ENCODE data around the gene NNAT. TPM values are rescaled to one million over a fixed set of nuclear protein-coding genes. Genes with fewer than 3 reads are reported as not detected.

Gene NNAT
- total RNA-seq, 1 experiment from 2014 or later = not detected

DNA sequence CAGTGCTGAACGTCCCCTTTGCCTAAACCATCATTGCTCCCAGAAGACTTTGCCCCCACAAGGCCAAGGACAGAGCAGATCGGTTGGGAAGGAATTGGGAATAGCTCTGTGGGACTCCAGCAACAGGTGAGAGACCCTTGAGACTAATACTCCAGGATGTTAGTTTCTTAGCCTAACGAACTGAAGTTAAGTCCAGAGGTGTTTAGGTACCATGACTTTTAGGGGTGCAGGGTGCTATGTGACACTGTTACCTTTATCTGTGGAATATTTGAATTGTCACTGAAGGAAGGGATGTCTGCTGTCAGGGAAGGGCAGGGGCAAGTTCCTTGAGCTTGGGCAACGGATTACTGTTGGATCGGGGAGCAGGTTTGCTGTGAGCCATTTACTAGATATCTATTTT, 4.8 kb downstream of the NNAT start:
- ChIA-PET POLR2A (interaction anchor here (0.6 to 7.9 kb wide), 18 partner anchors 8 to 347 kb away, joined by 3 to 184 read pairs (median 6); partner anchors contain the start of genes MANBAL, MROH8 and RPN2), CTCF (interaction anchor here (0.6 to 1.1 kb wide), 4 partner anchors 10 to 348 kb away, joined by 3 to 4 read pairs (median 3); no protein-coding TSS in a partner anchor)
- peaks cover 33% of the 10 kb centered on the region for H3K36me3 Mint-ChIP-seq (ENCODE audit: insufficient read depth, unreplicated experiment)
- intact Hi-C loops (cut with micrococcal nuclease) = loop anchor here (5.0 kb wide), 2 partner anchors 119 to 134 kb away; no protein-coding TSS in a partner anchor
- peak overlapping the region; percentile 100 for H3K27ac Mint-ChIP-seq (ENCODE audit: low read depth, unreplicated experiment)
- H3K27me3 Mint-ChIP-seq (ENCODE audit: insufficient read depth, unreplicated experiment) = no peaks in the 10 kb centered on the region
- H3K4me3 Mint-ChIP-seq (ENCODE audit: unreplicated experiment) = peak overlapping the region; percentile 72
- no peaks in the 10 kb centered on the region for H3K9me3 Mint-ChIP-seq (ENCODE audit: unreplicated experiment)
- DNase-seq (ENCODE audit: unreplicated experiment) = no peak
- TF ChIP-seq, protein P1, sequence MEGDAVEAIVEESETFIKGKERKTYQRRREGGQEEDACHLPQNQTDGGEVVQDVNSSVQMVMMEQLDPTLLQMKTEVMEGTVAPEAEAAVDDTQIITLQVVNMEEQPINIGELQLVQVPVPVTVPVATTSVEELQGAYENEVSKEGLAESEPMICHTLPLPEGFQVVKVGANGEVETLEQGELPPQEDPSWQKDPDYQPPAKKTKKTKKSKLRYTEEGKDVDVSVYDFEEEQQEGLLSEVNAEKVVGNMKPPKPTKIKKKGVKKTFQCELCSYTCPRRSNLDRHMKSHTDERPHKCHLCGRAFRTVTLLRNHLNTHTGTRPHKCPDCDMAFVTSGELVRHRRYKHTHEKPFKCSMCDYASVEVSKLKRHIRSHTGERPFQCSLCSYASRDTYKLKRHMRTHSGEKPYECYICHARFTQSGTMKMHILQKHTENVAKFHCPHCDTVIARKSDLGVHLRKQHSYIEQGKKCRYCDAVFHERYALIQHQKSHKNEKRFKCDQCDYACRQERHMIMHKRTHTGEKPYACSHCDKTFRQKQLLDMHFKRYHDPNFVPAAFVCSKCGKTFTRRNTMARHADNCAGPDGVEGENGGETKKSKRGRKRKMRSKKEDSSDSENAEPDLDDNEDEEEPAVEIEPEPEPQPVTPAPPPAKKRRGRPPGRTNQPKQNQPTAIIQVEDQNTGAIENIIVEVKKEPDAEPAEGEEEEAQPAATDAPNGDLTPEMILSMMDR (IDR thresholded peaks at IDR 0.05; ENCODE audit: unreplicated experiment) = no peak
- no TSS peak for BruUV-seq (replicated peaks)
- peaks cover 47% of the 10 kb centered on the region for H3K4me1 Mint-ChIP-seq (ENCODE audit: insufficient read depth, unreplicated experiment)

DNA sequence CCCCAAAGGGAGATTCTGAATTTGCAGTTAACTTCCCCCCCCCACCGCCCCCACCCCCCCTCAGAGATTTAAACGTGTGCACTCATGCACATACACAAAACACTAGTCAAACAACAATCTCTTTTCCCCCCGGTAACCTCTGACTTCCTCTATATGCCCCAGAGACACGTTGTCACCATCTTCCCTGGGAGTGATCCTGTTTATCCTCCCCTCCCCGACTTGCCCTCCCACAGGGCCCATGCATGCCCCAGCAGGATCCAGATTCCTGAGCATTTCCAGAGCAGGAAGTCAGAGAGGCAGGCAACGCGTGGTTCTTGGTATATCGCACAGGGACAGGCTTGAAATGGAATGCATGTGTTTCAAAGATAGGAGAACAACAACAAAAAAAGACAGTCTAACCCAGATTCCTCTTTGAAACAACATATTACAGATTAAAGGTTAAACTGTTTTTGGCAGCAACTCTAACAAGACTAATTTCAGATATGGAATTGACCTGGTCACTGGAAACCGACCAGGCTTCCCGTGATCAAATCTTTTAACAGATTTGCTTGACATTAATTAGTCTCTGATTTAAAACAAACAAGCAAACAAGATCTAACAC, 5.3 kb downstream of the NNAT start:
- POLR2A ChIA-PET = interaction anchor here (0.6 to 7.9 kb wide), 32 partner anchors 9 to 909 kb away, joined by 3 to 184 read pairs (median 5); partner anchors contain the start of genes MANBAL, MROH8, RPN2 and SNHG17
- peaks cover 47% of the 10 kb centered on the region for H3K4me1 Mint-ChIP-seq (ENCODE audit: insufficient read depth, unreplicated experiment)
- CTCF ChIA-PET = interaction anchor here (0.6 to 10.4 kb wide), 5 partner anchors 9 to 690 kb away, joined by 3 to 191 read pairs (median 4); no protein-coding TSS in a partner anchor

DNA sequence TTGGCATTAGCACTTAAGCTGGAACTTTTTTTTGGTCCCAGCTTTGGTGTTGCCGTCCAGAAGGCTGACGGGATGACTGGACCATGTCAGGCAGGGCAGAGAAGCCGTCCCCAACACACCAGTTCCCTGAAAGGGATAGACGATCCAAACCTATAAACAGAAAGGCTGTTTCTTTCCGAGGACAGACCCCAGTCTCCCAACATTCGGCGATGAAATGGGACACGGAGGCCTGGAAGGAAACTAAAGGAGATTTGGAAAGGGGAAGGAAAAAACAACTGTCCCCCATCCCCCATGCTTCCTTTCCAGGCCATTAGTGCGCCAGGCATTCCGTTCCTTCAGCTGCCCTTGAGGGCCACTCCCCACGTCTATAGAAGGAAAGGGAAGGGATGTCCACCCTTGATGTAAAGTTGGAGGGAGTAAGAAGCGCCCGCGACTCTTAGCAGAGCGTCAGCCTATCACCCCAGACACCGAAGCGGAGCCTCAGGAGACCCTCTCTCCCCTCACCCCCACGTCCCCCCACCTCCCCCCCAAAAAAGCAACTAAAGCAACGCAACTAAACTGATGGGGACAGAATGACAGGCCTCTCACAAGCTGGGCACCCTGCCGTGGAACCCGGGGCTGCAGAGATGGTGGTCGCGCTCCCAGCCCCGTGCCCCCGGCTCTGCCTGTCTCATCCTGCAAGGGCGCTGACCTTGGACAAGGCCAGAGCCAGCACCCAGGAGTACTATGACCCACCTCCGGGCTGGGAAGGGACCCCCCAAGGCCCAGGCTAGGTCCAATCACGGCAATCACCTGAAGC, 6.0 kb downstream of the NNAT start:
- peak; percentile 55 for DNase-seq (ENCODE audit: unreplicated experiment)
- H3K27me3 Mint-ChIP-seq (ENCODE audit: insufficient read depth, unreplicated experiment) = no peaks in the 10 kb centered on the region
- peak overlapping the region; percentile 72 for H3K4me3 Mint-ChIP-seq (ENCODE audit: unreplicated experiment)
- BruUV-seq (replicated peaks) = TSS peak; percentile 70
- TF ChIP-seq, protein P1 (IDR thresholded peaks at IDR 0.05; ENCODE audit: unreplicated experiment) = no peak
- peaks cover 21% of the 10 kb centered on the region for H3K36me3 Mint-ChIP-seq (ENCODE audit: insufficient read depth, unreplicated experiment)
- peaks cover 47% of the 10 kb centered on the region for H3K4me1 Mint-ChIP-seq (ENCODE audit: insufficient read depth, unreplicated experiment)
- POLR2A ChIA-PET = interaction anchor here (0.6 to 7.9 kb wide), 37 partner anchors 10 to 908 kb away, joined by 3 to 184 read pairs (median 4); partner anchors contain the start of genes MANBAL, MROH8, RPN2 and SNHG17
- peak overlapping the region; percentile 100 for H3K27ac Mint-ChIP-seq (ENCODE audit: low read depth, unreplicated experiment)
- no peaks in the 10 kb centered on the region for H3K9me3 Mint-ChIP-seq (ENCODE audit: unreplicated experiment)
- CTCF ChIA-PET = interaction anchor here (0.6 to 10.4 kb wide), 4 partner anchors 142 to 1093 kb away, joined by 3 to 191 read pairs (median 4); no protein-coding TSS in a partner anchor
- intact Hi-C loops (cut with micrococcal nuclease) = loop anchor here (5.0 kb wide), 2 partner anchors 120 to 135 kb away; no protein-coding TSS in a partner anchor

More for the DNA sequence above, 5.3 kb downstream of the NNAT start:
- BruUV-seq (replicated peaks) = TSS peak; percentile 90
- DNase-seq (ENCODE audit: unreplicated experiment) = peak; percentile 85
- peak overlapping the region; percentile 100 for H3K27ac Mint-ChIP-seq (ENCODE audit: low read depth, unreplicated experiment)
- TF ChIP-seq, protein P1 (IDR thresholded peaks at IDR 0.05; ENCODE audit: unreplicated experiment) = no peak
- H3K27me3 Mint-ChIP-seq (ENCODE audit: insufficient read depth, unreplicated experiment) = no peaks in the 10 kb centered on the region
- intact Hi-C loops (cut with micrococcal nuclease) = loop anchor here (5.0 kb wide), 2 partner anchors 119 to 134 kb away; no protein-coding TSS in a partner anchor
- H3K9me3 Mint-ChIP-seq (ENCODE audit: unreplicated experiment) = no peaks in the 10 kb centered on the region
- peak overlapping the region; percentile 72 for H3K4me3 Mint-ChIP-seq (ENCODE audit: unreplicated experiment)
- peaks cover 28% of the 10 kb centered on the region for H3K36me3 Mint-ChIP-seq (ENCODE audit: insufficient read depth, unreplicated experiment)

Data from MCF 10A (cell line).